GM12874 (cell line): ENCODE data around the gene FFAR4.

Experiments used
- TF ChIP-seq, protein P1 (sequence below): IDR thresholded peaks from 2 replicates; pipeline ENCODE4 v1.5.1; 2011; ENCODE audit warnings: low read depth, mild to moderate bottlenecking, control low read depth, low read length, moderate library complexity; ENCODE audit not compliant: insufficient read depth

Gene FFAR4

DNA sequence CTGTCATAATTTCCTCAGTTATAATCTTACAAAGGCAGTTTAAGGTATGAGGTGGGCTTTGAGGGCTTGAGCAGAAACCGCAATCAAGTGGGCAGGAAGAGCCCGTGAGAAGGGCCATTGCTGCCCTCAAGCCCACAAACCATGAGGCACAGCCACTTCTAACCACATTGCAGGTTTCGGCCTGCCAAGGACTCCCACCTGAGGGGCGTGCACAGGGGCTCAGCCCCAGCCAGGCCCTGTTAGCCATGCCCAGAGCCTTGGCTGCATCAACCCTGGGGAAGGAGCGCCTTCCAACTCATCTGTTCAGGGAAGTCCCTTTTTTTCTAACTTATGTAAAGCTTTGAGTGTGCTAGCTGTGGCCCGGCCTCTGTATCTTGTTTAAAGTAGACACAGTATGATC lies 5.9 kb upstream of the FFAR4 start:
- TF ChIP-seq, protein P1, sequence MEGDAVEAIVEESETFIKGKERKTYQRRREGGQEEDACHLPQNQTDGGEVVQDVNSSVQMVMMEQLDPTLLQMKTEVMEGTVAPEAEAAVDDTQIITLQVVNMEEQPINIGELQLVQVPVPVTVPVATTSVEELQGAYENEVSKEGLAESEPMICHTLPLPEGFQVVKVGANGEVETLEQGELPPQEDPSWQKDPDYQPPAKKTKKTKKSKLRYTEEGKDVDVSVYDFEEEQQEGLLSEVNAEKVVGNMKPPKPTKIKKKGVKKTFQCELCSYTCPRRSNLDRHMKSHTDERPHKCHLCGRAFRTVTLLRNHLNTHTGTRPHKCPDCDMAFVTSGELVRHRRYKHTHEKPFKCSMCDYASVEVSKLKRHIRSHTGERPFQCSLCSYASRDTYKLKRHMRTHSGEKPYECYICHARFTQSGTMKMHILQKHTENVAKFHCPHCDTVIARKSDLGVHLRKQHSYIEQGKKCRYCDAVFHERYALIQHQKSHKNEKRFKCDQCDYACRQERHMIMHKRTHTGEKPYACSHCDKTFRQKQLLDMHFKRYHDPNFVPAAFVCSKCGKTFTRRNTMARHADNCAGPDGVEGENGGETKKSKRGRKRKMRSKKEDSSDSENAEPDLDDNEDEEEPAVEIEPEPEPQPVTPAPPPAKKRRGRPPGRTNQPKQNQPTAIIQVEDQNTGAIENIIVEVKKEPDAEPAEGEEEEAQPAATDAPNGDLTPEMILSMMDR = no peak

DNA sequence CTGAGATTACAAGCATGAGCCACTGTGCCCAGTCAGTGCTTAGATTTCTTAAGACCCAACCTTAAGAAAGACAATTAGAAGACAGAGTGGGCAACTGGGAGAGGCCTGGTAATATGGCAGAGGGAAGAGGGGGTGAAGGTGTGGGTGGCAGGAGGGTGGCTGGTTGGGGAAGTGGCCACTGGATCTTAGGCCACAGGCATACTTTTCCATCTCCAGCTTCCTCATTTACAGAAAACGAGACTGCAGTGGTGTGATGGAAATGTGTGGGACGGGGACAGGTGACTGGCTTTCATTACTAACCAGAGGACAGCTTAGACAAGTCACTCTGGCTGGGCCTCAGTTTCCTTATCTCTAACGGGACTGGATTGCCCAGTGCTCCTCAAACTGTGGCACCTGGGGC lies 1.0 kb upstream of the FFAR4 start:
- TF ChIP-seq, protein P1 = no peak

- TF ChIP-seq, protein P1 = no peak
Observed at GRCh38 chr10:93567277-93568104, 1.0 kb downstream of the FFAR4 start.

DNA sequence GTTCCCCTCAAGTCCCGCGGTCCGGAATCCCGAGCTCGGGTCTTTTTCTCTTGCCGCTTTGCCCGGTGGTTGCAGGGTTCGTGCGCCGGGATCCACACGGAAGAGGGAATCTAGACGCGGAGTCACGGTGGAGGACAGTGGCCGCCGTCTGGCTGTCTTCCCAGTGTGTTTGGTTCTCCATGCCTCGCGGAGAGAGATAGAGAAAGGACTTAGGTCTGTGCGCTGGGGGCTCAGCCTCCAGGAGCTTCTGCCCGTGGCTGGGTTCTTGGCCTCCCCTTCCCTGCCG lies 1.6 kb downstream of the FFAR4 start:
- TF ChIP-seq, protein P1 = no peak

- TF ChIP-seq, protein P1 = no peak
Observed at GRCh38 chr10:93570383-93570782, 3.9 kb downstream of the FFAR4 start.

- TF ChIP-seq, protein P1 = no peak
Observed at GRCh38 chr10:93572606-93573005, 6.1 kb downstream of the FFAR4 start.

GRCh38 chr10:93573051-93573909 lies 6.8 kb downstream of the FFAR4 start:
- TF ChIP-seq, protein P1 = no peak
